Stimulated activated CD4-positive, alpha-beta T cell treated with anti-CD3 and anti-CD28 coated beads, TNF-alpha, amount 100 ng/mL, for 1 hour (primary cell): ENCODE data around the gene OR56A3.
"Not testable (repeated sequence)": the region's sequence is repeated elsewhere in the genome, so short reads cannot be mapped to it uniquely, and the experiment has no call there.

Source experiments
- DNase-seq, 3 donors: peaks; one replicate each; pipeline ENCODE4 v3.0.0-alpha.2; 2020; ENCODE audit warnings: low read depth in 3 of 3, low spot score in 1 of 3

Gene OR56A3, protein sequence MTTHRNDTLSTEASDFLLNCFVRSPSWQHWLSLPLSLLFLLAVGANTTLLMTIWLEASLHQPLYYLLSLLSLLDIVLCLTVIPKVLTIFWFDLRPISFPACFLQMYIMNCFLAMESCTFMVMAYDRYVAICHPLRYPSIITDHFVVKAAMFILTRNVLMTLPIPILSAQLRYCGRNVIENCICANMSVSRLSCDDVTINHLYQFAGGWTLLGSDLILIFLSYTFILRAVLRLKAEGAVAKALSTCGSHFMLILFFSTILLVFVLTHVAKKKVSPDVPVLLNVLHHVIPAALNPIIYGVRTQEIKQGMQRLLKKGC

DNA sequence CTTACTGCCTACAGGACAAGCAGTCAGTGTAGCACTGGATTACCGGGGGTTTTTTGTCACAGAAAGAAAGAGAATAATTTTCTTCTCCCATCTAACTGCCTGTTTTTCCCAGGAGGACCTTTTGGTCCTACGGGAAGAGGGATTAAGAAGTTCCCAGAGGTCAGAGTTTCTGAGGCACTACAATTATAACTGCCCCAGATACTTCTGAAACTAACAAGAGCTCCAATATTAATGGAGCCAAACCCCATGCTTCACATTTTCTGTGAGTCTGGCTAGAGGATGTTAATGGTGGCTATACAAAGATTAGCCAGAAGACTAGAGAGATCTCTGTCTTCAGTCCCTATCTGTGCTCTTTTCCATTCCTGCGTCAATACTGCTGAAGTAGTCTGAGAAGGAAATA, at the start of gene OR56A3:
Gene OR56A3, plus strand, starts transcription at position 301 of the 400 bp plus-strand sequence. CDS start 5,096 bp downstream, outside the sequence.
- no peak for DNase-seq

DNA sequence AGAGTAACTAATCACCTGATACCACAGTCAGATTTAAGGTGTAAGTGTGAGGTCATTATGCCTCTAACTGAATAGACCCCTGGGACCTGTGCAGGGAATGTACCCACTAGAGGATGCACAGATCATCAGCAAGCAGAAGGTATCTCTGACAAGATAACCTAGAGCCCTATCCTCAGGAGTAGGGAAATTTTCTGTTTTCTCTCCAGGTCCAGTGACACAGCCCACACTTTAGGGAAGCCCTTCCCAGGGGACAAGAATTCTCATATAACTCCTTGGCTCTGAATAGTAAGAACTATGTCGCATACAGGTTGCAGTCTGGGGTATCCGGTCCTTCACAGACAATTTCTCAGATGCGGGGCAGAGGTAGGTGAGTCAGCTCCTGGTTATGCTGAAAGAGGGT, 49.1 kb upstream of the OR56A3 start, which contains the start of gene OR52E5:
Gene OR52E5, plus strand, starts transcription at position 301 of the 400 bp plus-strand sequence. CDS start 7,569 bp downstream, outside the sequence.
- DNase-seq: no peak

DNA sequence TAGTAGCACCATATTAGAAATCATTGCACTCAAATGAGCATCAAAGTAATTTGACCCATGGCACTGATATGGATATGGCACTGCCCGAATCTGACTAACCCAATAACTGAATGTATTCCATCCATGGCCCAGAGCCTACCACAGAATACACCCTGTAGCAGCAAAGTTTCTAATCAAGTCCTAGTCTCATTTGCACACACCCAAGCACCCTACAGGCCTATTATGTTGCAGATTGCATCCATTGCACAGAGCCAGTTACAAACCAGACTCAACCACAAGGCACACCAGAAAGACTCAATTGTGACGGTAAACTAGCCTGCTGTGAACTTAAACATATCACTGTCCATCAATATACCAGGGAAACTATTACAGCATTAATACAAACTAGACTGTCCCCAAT, 42.5 kb upstream of the OR56A3 start:
- no peak for DNase-seq

DNA sequence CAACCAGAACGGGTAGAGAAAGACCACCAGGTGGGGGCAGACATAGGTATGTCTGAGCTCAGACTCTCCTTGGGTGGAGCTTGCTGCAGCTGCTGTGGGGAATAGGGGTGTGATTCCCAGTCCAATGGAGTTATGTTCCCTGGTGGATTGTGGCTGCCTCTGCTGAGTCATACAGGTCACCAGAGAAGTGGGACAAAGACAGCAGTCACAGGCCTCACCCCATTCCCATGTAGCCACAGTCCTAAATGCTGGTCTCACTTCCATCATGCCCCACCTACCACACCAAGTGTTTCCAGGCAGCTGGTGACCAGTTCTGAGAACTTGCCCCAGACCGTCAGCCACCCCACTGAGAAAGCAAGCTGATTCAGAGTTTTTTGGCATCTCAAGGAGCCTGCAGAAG, 31.5 kb upstream of the OR56A3 start:
- no peak for DNase-seq

DNA sequence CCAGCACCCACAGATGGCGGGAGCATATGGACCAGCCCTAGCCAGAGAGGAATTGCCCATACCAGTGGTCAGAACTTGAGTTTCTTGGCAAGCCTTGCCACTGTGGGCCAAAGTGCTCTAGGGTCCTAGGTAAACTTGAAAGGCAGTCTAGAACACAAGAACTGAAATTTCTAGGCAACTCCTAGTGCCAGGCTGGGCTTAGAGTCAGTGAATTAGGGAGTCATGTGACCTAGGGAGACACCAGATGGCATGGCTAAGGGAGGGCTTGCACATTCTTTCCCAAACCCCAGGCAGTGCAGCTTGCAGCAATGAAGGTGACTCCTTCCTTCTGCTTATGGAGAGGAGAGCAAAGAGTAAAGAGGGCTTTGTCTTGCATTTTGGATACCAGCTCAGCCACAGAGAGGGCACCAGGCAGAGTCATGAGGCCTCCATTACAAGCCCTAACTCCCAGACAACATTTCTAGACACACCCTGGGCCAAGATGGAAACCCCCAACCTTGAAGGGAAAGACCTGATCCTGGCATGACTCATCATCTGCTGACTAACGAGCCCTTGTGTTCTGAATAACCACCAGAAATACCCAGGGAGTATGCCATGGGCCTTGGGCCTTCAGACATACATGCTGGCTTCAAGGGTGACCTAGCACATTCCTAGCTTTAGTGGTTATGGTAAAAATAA, 19.2 kb upstream of the OR56A3 start:
- DNase-seq: no peak

DNA sequence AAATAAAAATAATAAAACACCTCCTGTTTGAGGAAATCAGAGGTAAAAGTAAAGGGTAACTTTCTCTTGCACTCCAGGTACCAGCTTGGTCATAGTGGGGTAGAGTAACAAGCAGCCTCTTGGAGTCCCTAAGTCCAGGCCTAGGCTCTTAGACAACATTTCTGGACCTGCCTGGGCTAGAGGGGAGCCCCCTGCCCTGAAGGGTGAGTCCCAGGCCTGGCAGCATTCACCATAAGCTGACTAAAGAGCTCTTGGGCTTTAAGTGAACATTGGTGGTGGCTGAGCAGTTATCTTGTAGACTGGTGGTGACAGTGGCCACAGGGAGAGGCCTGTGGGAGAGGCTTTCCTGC, 18.6 kb upstream of the OR56A3 start:
- DNase-seq: no peak

DNA sequence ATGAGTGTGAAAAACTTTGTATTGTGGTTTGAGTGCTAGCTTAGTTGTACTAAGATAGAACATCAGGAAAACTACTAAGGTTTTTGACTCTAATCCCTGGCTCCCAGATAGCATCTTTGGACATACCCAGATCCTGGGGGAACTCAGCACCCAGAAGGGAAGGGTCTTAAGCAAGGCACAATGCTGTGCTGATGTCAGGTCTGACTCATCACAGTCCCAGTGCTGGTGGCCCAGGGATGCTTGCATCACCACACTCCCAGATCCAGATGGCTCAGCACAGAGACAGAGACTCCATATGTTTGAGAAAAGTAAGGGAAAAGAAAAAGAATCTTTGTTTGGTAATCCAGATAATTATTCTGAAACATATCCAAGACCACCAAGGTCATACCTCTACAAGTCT, 18.3 kb upstream of the OR56A3 start:
- DNase-seq: no peak

DNA sequence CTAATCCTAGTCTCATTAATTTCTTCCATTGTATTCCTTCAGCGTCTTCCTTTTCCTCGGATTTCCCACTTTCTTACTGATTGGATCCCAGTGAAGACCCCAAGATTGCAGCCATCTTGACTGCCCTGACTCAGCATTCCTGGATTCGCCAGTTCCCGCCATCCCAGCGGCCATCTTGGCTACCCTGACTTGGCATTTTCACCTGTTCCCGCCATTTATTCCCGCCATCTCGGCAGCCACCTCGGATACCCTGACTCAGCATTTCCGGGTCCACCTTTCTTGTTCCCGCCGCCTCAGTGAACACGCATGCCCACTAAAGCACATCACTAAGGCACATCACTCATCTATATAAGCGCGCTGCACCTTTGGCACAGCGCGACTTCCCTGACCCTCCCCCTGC, 13.8 kb upstream of the OR56A3 start:
- no peak for DNase-seq

DNA sequence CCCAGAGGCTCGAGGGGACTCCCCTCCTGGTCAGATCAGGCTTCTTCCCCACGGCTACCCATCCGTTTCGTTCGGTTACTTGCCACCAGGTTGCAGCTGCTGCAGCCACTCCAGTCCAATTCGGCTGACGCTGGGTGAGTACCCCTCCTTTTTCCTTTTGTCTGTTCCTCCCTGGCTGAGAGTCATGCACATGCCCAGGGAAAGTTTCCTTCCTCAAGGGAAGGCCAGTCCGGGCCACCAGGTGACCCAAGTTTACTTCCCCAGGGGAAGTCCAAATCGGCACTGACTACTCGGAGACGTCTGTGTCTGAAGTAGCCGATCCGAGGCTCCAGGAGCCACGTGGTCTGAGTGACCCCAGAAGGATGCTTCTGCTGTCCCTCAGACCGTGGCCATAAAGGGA, 13.2 kb upstream of the OR56A3 start:
- no peak for DNase-seq

DNA sequence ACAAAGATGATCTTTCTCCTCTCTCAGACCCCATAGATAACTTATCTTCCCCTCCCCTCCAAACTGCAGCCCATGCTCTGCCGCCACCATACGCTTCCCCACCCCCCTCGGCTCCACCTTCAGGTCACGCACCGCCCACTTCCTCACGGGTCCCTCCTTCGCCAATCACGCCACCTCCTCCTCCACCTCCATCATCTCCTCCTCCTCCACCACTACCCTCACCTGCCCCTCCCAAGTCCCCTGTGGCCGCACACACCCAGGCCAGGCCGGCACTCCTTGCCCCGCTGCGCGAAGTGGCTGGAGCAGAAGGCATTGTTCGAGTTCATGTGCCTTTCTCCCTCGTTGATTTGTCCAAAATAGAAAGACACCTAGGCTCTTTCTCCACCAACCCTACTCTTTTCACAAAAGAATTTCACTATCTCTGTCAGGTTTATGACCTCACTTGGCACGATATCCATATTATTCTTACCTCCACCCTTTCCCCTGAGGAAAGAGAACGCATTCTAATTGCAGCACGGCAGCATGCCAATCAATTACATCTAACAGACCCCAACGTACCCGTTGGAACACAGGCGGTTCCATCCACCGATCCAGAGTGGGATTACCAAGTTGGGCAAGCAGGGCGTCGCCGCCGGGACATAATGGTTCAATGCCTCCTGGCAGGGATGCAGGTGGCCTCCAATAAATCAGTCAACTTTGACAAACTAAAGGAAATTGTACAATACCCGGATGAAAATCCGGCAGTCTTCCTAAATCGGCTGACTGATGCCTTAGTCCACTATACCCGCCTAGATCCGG, 12.3 kb upstream of the OR56A3 start:
- DNase-seq: no peak

DNA sequence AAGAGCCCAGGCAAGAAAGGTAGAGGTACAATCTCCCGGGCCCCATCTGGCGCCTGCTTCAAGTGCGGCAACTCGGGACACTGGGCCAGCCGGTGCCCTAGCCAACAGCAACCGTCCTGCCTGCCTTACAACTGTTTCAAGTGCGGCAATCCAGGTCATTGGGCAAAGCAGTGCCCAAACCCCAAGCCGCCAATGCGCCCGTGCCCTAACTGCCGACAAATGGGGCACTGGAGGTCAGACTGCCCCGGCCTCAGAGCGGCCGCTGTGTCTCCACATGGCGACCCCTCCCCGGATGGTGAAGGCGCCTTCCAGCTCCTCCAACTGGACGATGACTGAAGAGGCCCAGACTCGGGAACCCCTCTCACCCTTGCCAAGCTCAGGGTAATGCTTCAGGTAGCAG, 11.4 kb upstream of the OR56A3 start:
- no peak for DNase-seq

DNA sequence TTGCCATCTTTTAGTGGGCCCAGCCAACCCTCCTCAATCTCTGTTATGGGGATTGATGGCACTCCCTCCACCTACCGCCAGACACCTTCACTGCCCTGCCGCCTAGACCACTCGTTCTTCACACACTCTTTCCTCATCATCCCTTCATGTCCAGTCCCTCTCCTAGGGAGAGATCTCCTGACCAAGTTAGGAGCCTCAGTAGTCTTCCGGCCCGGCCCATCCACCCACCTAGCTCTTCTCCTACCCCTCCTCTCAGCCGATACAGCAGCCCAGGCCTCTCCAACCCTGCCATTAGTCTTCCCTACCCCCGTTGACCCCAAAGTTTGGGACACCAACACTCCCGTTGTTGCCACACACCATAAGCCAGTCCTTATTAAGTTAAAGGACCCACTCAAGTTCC, 11.0 kb upstream of the OR56A3 start:
- no peak for DNase-seq

DNA sequence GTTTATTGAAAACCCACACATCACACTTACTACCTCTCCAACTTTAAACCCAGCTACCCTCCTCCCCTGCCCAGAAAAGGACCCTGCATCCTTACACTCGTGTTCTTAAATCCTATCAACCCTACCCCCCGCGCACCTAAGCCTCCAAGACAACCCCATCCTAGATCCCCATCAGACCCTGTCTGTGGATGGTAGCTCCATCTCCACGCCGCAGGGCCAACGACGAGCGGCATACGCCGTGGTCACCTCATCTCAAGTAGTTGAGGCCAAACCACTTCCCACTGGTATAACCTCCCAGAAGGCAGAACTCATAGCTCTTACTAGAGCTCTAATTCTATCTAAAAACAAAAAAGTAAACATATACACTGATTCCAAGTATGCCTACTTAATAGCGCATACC, 9.4 kb upstream of the OR56A3 start:
- DNase-seq: no peak

DNA sequence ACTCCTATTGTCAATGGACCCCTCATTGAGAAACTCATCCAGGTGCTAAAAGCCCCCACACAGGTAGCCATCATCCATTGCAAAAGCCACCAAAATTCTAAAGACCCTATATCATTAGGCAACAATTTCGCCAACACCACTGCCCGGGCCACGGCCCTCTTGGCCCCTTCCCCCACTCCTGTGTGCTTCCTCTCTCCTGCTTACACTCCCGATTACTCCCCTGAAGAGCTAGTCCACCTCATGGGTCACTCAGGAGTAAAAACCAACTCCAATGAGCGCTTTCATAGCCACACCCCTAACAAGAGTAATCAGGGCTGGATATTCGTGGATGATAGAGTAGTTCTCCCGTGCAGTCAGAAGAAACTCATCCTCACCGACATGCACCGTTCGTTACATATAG, 8.9 kb upstream of the OR56A3 start:
- DNase-seq: no peak

DNA sequence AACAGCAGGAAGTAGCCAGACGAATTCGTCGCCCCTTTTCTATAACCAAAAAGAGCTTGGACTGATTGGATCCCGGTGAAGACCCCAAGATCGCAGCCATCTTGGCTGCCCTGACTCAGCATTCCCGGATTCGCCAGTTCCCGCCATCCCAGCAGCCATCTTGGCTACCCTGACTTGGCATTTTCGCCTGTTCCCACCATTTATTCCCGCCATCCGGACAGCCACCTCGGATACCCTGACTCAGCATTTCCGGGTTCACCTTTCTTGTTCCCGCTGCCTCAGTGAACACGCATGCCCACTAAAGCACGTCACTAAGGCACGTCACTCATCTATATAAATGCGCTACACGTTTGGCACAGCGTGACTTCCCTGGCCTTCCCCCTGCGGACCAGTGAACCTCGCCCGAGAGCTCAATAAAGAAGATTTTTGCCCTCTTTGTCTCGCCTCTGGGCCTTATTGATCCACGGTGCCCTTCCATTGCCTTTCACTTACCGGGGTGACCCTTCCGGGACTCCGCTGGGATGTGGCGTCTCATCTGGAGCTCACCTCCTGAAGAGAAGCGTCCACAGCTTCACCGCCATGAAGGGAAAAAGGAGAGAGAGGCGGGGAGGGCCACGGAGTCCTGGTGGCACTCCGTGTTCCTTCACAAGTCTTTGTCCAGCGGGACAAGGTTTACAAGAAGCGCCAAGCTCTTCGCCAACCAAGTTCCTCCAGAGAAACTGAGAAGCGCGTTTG, 4.0 kb upstream of the OR56A3 start:
- no peak for DNase-seq

DNA sequence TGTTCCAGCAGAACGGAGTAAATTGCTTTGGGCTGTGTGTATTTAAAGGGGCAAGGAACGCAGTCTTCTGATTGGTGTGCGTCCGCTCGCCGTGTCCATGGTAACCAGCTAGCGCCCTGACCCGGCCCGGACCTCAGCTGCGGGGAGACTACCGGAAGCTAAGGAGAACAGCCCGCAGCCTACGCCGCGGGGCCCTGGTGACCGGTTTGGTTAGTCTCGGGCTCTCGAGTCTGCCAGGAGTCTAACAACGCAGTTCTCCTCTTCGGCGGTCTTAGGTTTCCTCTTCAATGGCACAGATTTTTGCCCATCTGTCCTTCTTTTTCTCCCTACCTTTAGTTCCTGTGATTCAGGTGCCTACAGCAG, 3.5 kb upstream of the OR56A3 start:
- DNase-seq: no peak

DNA sequence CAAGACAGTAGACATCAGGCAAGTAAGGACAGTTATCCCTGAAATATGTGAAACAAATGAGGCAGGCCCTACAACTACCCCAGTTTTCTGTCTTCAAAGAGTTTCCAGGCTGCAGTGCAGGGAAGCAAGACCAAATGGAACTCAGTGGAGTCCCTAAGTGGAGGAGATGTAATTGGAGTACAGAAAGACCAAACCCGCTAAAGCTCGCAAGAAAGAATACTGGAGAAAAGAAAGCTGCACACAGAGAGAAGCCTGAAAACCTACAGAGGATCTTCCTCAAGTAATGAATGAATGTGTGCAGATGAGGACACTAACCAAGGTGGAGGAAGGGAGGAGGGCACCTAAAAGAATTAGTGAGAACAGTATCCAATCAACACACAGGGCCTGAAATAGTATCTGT, 1.3 kb upstream of the OR56A3 start:
- DNase-seq: no peak

DNA sequence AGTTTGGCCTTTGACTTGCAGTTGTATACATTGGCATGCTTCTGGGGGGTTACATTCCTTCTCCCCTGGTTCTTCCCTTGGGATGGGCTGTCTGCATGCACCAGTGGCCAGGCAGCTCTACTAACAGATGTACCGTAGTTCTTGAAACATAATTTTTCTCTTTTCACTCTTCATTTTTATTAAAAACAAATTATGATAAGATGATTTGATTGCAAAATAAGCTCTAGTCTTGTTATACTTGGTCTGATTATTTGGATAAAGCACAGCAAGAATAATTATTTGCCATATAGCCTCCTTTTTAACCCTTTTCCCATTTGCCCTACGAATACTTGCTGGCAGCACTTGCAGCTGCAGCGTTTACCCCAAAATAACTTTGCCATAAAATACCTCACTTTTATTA, 13.5 kb downstream of the OR56A3 start:
- DNase-seq: no peak

DNA sequence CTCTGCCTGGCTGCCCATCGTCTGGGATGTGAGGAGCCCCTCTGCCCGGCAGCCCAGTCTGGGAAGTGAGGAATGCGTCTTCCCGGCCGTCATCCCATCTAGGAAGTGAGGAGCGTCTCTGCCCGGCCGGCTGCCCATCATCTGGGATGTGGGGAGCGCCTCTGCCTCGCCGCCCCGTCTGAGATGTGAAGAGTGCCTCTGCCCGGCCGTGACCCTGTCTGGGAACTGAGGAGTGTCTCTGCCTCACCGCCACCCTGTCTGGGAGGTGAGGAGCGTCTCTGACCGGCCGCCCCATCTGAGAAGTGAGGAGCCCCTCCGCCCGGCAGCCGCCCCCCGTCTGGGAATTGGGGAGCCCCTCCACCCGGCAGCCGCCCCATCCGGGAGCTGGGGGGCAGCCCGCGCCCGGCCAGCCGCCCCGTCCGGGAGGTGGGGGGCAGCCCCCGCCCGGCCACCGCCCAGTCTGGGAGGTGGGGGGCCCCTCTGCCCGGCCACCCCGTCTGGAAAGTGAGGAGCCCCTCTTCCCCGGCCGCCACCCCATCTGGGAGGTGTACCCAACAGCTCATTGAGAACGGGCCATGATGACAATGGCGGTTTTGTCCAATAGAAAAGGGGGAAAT, 18.8 kb downstream of the OR56A3 start:
- not testable (repeated sequence) for DNase-seq

DNA sequence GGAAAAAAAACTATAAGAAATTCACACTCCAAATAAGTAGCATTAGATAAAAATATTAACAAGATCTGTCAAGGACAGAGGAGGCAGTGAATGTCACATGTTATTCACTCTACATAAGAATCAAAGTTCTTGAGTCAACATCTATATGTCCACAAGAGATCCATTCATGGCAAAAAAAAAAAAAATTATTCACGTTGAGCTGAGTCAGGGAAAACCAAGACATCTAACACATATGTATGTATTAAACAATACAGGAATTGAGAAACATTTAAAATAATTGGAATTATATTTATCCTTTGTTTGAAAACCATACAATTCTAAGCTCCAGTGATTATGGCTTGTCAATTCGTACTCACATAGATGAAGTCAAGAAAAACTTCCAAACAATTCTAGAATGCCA, 24.9 kb downstream of the OR56A3 start:
- no peak for DNase-seq

DNA sequence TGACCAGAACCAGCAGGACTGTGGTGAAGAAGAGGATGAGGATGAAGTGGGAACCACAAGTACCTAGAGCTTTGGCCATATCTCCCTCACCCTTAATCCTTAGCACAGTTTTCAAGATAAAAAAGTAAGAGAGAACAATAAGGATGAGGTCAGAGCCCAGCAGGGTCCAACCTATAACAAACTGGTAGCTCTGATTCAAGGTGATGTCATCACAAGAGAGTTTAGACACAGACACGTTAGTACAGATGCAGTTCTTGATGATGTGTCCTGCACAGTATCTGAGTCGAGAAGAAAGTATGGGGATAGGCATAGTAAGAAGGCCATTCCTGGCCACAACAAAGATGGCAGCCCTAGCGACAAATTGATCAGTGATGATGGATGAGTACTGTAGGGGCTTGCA, 25.7 kb downstream of the OR56A3 start:
- DNase-seq: no peak
